HepG2 (cell line): Measurements from ENCODE around the gene CNTFR. TPM values are rescaled to one million over a fixed set of nuclear protein-coding genes. Genes with fewer than 3 reads are reported as not detected.

Source experiments
- ATAC-seq: fragments of 200-7000 bp; cut with Tn5 transposase; 3 replicates; pipeline ENCODE4 v1.9.1; 2020; ENCODE audit warnings: mild to moderate bottlenecking, moderate library complexity
- BruUV-seq: library from RNA; stranded (reverse); fragments of 400-500 nt; replicated peaks from 2 replicates; lab custom pipeline; 2021; lab: Mats Ljungman, UMichigan
- CTCF ChIA-PET: fragments of 300-600 bp; formaldehyde crosslinking; extraction: SDS; loops from one replicate; lab custom pipeline; 2021; ENCODE audit warnings: low total read pairs, inconsistent platforms, low intra/inter-chr PET ratio; lab: Yijun Ruan, JAX
- POLR2A ChIA-PET: fragments of 350-600 bp; sonication (Branson Sonifier 250); formaldehyde crosslinking; loops from one replicate; lab custom pipeline; 2020; ENCODE audit warnings: antibody characterized with exemption, inconsistent platforms; lab: Yijun Ruan, JAX
- DNase-seq: peaks from one replicate; pipeline ENCODE4 v3.0.0-alpha.2; 2015; ENCODE audit warnings: low spot score
- FAIRE-seq: peaks from 3 replicates; lab custom pipeline; 2011; peaks lifted over from hg19 to GRCh38; lab: Jason Lieb, UNC
- H2AFZ ChIP-seq: one replicate; pipeline ENCODE4 v1.6.1; 2011; ENCODE audit warnings: low read length, inconsistent platforms
- H3K27ac ChIP-seq: fragments of 300-600 bp; 3 replicates; pipeline ENCODE4 v1.8.0; 2011; ENCODE audit warnings: mixed run types, mild to moderate bottlenecking, mixed read lengths, low read length, inconsistent platforms; ENCODE audit not compliant: insufficient read depth; ENCODE audit errors: extremely low read length
- H3K27me3 ChIP-seq, 2 experiments: fragments of 200-600 bp in 1 of 2; 2 replicates in 1 of 2; 3 replicates in 1 of 2; pipeline versions ENCODE4 v1.6.0 to v1.8.0; 2011; ENCODE audit warnings: low read length in 2 of 2, mild to moderate bottlenecking in 2 of 2, moderate library complexity in 2 of 2, inconsistent platforms in 1 of 2; ENCODE audit not compliant: insufficient read depth in 2 of 2, control insufficient read depth in 1 of 2
- H3K36me3 ChIP-seq, 2 experiments: fragments of 200-600 bp in 1 of 2; replicated peaks in 1 of 2; 2 replicates in 1 of 2; 3 replicates in 1 of 2; pipeline versions ENCODE4 v1.5.1 to v1.8.0; 2011; ENCODE audit warnings: low read length in 2 of 2, inconsistent platforms in 1 of 2; ENCODE audit not compliant: insufficient read depth in 2 of 2, control insufficient read depth in 1 of 2
- H3K4me1 ChIP-seq: 2 replicates; pipeline ENCODE4 v1.5.1; 2012; ENCODE audit warnings: low read length, inconsistent platforms; ENCODE audit not compliant: insufficient read depth
- H3K4me2 ChIP-seq: 2 replicates; pipeline ENCODE4 v1.6.0; 2011; ENCODE audit warnings: low read depth, low read length, inconsistent platforms
- H3K4me3 ChIP-seq, 3 experiments: fragments of 200-600 bp in 1 of 3; sonication (generic), shearing (Covaris generic) in 1 of 3; replicated peaks in 1 of 3; 2 replicates each; pipeline ENCODE4 v1.5.1; 2011 to 2016; ENCODE audit warnings: low read length in 3 of 3, inconsistent platforms in 2 of 3, low read depth in 2 of 3, mild to moderate bottlenecking in 2 of 3, control low read depth in 1 of 3, mixed read lengths in 1 of 3; ENCODE audit not compliant: insufficient read depth in 1 of 3
- H3K79me2 ChIP-seq: one replicate; pipeline ENCODE4 v1.6.1; 2011; ENCODE audit warnings: low read length, inconsistent platforms; ENCODE audit not compliant: insufficient read depth
- H3K9ac ChIP-seq: 2 replicates; pipeline ENCODE4 v1.6.0; 2011; ENCODE audit warnings: mild to moderate bottlenecking, low read depth, low read length, inconsistent platforms; ENCODE audit not compliant: insufficient read depth
- H3K9me3 ChIP-seq: 2 replicates; pipeline ENCODE4 v1.5.1; 2012; ENCODE audit warnings: mild to moderate bottlenecking, low read length
- H4K20me1 ChIP-seq: 2 replicates; pipeline ENCODE4 v1.6.0; 2011; ENCODE audit warnings: inconsistent platforms, mild to moderate bottlenecking, low read length, moderate library complexity; ENCODE audit not compliant: insufficient read depth
- AHR ChIP-seq: IDR thresholded peaks from 2 replicates; pipeline ENCODE4 v1.6.1; 2018; ENCODE audit warnings: missing genetic modification reagents, missing compliant biosample characterization
- GPN1 ChIP-seq: sonication (generic); formaldehyde crosslinking; IDR thresholded peaks from 2 replicates; pipeline ENCODE4 v1.5.1; 2020; ENCODE audit warnings: missing genetic modification reagents, borderline replicate concordance
- TEAD2 ChIP-seq: sonication (generic); formaldehyde crosslinking; IDR thresholded peaks from 2 replicates; pipeline ENCODE4 v1.9.0; 2021; ENCODE audit warnings: missing genetic modification reagents
- ZNF292 ChIP-seq: sonication (generic); formaldehyde crosslinking; IDR thresholded peaks from 2 replicates; pipeline ENCODE4 v1.8.1; 2022; ENCODE audit warnings: mild to moderate bottlenecking, low read depth, missing genetic modification reagents, borderline replicate concordance
- ZNF570 ChIP-seq: sonication (generic); formaldehyde crosslinking; IDR thresholded peaks from 2 replicates; pipeline ENCODE4 v1.4.0; 2020; ENCODE audit warnings: mild to moderate bottlenecking, missing genetic modification reagents, borderline replicate concordance
- ZNF672 ChIP-seq: sonication (generic); formaldehyde crosslinking; IDR thresholded peaks from 2 replicates; pipeline ENCODE4 v1.8.1; 2022; ENCODE audit warnings: missing genetic modification reagents
- WGBS: methylation state at CpG from one replicate; pipeline ENCODE4 v1.1.6; 2017; ENCODE audit warnings: low lambda C conversion rate; 5-methylcytosine and 5-hydroxymethylcytosine counted together
- in situ Hi-C: cut with HindIII; loops from 2 replicates; pipeline ENCODE4 v1.10.0; 2017; ENCODE audit warnings: low pct_unique_long_range_greater_than_20kb; ENCODE audit not compliant: extremely low pct_ligation_motif_present
- intact Hi-C: fragments of 100-400 bp; cut with micrococcal nuclease; formaldehyde crosslinking; loops from one replicate; pipeline ENCODE4 v1.10.0; 2022; ENCODE audit not compliant: unreplicated experiment
- polyA plus RNA-seq, 8 experiments: library from polyadenylated mRNA; depleted of rRNA in 3 of 8; stranded (reverse) in 7 of 8; unstranded in 1 of 8; fragments of >200 nt; fragmentation: Illumina TruSeq in 4 of 8; extraction: Trizol in 4 of 8; gene quantifications; 2 replicates each; pipeline versions ENCODE4 v1.2.1 to v1.2.3, GENCODE V29; 2011 to 2016; ENCODE audit warnings: low read depth in 4 of 8, missing spikeins in 1 of 8, mixed read lengths in 1 of 8; ENCODE audit not compliant: insufficient read depth in 1 of 8
- total RNA-seq, 5 experiments: library from RNA; depleted of rRNA; stranded (reverse); fragments of >200 nt; fragmentation: Illumina TruSeq; extraction: Trizol; gene quantifications; 2 replicates each; pipeline ENCODE4 v1.2.3, GENCODE V29; 2016; ENCODE audit warnings: low read depth in 1 of 5
- TF ChIP-seq, protein P1 (sequence below): sonication (generic); formaldehyde crosslinking; IDR thresholded peaks from 2 replicates; pipeline ENCODE4 v1.4.0; 2020; ENCODE audit warnings: mild to moderate bottlenecking, missing genetic modification reagents
- TF ChIP-seq, protein P2 (sequence below): sonication (generic); formaldehyde crosslinking; IDR thresholded peaks from 2 replicates; pipeline ENCODE4 v1.4.0; 2020; ENCODE audit warnings: missing genetic modification reagents
- TF ChIP-seq, protein P3 (sequence below): sonication (generic); formaldehyde crosslinking; IDR thresholded peaks from 2 replicates; pipeline ENCODE4 v1.5.0; 2020; ENCODE audit warnings: missing genetic modification reagents
- TF ChIP-seq, protein P4 (sequence below): sonication (generic); formaldehyde crosslinking; IDR thresholded peaks from 2 replicates; pipeline ENCODE4 v1.5.1; 2020; ENCODE audit warnings: mild to moderate bottlenecking, missing genetic modification reagents, moderate library complexity
- TF ChIP-seq, protein P5 (sequence below): sonication (generic); formaldehyde crosslinking; IDR thresholded peaks from 2 replicates; pipeline ENCODE4 v1.4.0; 2020; ENCODE audit warnings: missing genetic modification reagents

The CNTFR gene
- total and polyA plus RNA-seq, 2 of the 13 experiments (the other 11 are each of a cell fraction or from before 2014, with no cell fraction given): not detected

DNA sequence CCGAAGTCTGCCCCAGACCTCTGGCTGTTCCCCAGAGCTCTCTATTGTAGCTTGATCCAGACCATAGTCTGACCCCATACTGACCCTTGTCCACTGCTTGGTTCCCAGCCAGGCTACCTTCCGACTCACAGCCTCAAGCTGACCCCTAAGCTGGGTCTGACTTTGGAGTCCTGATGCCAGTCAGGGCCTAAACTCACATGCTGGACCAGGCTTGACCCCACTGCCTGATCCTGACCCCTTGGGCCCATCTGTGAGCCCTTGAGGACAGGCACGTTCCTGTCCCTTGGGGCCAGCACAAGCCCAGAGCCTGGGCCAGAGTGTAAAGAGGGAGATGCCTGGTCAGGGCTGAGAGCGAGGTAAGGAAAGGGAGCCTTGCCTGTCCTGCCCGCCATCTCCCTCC is 34.0 kb downstream of the CNTFR start:
- whole genome bisulfite sequencing: 36% methylated on average over 4 of the region's 5 CpGs
- no peak overlapping the region for H3K4me2 ChIP-seq
- H3K27ac ChIP-seq: no peak overlapping the region
- peaks cover 2% of the 10 kb centered on the region; the same call in 1 of the 2 replicates for H4K20me1 ChIP-seq
- H3K79me2 ChIP-seq: no peaks in the 10 kb centered on the region
- ChIA-PET CTCF (no interaction called here), POLR2A (no interaction called here)
- H3K9ac ChIP-seq: no peak overlapping the region
- no peaks in the 10 kb centered on the region for H3K36me3 ChIP-seq
- in situ Hi-C loops: no loop called here
- H3K27me3 ChIP-seq: peaks cover 8 to 65% of the 10 kb centered on the region in 2 experiments; a peak in 4 of 5 replicates
- no peak overlapping the region for H3K4me3 ChIP-seq
- no TSS peak for BruUV-seq
- H3K9me3 ChIP-seq: no peaks in the 10 kb centered on the region
- TF ChIP-seq AHR (no peak), TEAD2 (CRISPR knock-in tag) (no peak), ZNF570 (CRISPR knock-in tag) (no peak), ZNF672 (CRISPR knock-in tag) (no peak), GPN1 (no peak), ZNF292 (CRISPR knock-in tag) (no peak)
- TF ChIP-seq, protein P1, sequence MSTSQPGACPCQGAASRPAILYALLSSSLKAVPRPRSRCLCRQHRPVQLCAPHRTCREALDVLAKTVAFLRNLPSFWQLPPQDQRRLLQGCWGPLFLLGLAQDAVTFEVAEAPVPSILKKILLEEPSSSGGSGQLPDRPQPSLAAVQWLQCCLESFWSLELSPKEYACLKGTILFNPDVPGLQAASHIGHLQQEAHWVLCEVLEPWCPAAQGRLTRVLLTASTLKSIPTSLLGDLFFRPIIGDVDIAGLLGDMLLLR (CRISPR knock-in tag): no peak
- TF ChIP-seq, protein P2, sequence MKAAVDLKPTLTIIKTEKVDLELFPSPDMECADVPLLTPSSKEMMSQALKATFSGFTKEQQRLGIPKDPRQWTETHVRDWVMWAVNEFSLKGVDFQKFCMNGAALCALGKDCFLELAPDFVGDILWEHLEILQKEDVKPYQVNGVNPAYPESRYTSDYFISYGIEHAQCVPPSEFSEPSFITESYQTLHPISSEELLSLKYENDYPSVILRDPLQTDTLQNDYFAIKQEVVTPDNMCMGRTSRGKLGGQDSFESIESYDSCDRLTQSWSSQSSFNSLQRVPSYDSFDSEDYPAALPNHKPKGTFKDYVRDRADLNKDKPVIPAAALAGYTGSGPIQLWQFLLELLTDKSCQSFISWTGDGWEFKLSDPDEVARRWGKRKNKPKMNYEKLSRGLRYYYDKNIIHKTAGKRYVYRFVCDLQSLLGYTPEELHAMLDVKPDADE (CRISPR knock-in tag): no peak
- TF ChIP-seq, protein P3, sequence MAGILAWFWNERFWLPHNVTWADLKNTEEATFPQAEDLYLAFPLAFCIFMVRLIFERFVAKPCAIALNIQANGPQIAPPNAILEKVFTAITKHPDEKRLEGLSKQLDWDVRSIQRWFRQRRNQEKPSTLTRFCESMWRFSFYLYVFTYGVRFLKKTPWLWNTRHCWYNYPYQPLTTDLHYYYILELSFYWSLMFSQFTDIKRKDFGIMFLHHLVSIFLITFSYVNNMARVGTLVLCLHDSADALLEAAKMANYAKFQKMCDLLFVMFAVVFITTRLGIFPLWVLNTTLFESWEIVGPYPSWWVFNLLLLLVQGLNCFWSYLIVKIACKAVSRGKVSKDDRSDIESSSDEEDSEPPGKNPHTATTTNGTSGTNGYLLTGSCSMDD (CRISPR knock-in tag): no peak
- TF ChIP-seq, protein P4, sequence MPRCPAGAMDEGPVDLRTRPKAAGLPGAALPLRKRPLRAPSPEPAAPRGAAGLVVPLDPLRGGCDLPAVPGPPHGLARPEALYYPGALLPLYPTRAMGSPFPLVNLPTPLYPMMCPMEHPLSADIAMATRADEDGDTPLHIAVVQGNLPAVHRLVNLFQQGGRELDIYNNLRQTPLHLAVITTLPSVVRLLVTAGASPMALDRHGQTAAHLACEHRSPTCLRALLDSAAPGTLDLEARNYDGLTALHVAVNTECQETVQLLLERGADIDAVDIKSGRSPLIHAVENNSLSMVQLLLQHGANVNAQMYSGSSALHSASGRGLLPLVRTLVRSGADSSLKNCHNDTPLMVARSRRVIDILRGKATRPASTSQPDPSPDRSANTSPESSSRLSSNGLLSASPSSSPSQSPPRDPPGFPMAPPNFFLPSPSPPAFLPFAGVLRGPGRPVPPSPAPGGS (CRISPR knock-in tag): no peak
- TF ChIP-seq, protein P5, sequence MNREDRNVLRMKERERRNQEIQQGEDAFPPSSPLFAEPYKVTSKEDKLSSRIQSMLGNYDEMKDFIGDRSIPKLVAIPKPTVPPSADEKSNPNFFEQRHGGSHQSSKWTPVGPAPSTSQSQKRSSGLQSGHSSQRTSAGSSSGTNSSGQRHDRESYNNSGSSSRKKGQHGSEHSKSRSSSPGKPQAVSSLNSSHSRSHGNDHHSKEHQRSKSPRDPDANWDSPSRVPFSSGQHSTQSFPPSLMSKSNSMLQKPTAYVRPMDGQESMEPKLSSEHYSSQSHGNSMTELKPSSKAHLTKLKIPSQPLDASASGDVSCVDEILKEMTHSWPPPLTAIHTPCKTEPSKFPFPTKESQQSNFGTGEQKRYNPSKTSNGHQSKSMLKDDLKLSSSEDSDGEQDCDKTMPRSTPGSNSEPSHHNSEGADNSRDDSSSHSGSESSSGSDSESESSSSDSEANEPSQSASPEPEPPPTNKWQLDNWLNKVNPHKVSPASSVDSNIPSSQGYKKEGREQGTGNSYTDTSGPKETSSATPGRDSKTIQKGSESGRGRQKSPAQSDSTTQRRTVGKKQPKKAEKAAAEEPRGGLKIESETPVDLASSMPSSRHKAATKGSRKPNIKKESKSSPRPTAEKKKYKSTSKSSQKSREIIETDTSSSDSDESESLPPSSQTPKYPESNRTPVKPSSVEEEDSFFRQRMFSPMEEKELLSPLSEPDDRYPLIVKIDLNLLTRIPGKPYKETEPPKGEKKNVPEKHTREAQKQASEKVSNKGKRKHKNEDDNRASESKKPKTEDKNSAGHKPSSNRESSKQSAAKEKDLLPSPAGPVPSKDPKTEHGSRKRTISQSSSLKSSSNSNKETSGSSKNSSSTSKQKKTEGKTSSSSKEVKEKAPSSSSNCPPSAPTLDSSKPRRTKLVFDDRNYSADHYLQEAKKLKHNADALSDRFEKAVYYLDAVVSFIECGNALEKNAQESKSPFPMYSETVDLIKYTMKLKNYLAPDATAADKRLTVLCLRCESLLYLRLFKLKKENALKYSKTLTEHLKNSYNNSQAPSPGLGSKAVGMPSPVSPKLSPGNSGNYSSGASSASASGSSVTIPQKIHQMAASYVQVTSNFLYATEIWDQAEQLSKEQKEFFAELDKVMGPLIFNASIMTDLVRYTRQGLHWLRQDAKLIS: no peak
- intact Hi-C loops: no loop called here
- ATAC-seq: no peak
- no peak for FAIRE-seq
- no peak for DNase-seq
- peaks cover 25% of the 10 kb centered on the region for H3K4me1 ChIP-seq
- no peak overlapping the region for H2AFZ ChIP-seq
